Peyer's patch (tissue), 4 donors: Measurements from ENCODE around the gene NDC1.

Experiments
- POLR2A ChIP-seq, 2 donors: fragments of 450-650 bp; IDR thresholded peaks; one replicate each; pipeline ENCODE4 v1.5.1; 2017; ENCODE audit warnings: antibody characterized with exemption in 2 of 2, mild to moderate bottlenecking in 2 of 2, moderate library complexity in 2 of 2
- TF ChIP-seq, protein P1 (sequence below), 6 experiments: fragments of 450-650 bp in 4 of 6; fragments of 200-600 bp in 2 of 6; sonication (generic) in 1 of 6; IDR thresholded peaks; one replicate each; pipeline ENCODE4 v1.5.1; 2017 to 2019; ENCODE audit warnings: antibody characterized with exemption in 6 of 6, mild to moderate bottlenecking in 3 of 6, moderate library complexity in 1 of 6

DNA sequence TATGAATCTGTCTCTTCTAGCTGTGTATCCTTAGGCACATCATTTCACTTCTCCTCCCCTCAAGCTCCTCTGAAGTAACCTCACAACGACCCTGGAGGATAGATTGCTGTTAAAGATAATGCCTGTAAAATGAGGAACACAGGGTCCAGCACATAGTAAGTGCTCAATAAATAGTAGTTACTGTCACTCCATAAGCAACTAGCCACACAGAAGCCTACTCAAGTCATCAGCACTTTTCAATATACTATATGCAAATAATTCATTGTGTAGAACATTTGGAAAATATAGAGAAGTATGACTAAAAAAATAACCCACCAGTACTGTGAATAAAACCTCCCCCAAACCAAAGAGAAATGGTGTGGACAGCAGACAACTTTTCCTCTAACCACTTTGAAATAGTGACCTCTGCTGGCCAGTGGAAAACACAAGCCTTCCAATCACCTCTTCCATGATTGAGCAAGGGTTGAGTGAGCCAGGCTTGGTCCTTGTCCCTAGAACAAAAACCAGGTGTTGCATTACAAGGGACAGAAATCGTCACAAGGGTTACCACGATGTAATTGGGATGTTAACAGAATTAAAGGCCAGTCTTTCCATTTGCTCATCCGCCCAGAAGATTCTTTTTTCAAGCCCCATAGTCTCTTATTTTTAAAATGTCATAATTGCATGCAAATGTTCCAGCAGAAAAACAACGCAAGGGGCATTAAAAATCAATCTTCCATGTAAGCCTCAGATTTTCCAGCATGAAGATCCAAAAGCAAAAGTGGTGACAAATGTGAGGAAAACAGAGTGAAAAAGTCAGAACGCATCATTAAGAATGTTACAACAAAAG is 83.4 kb downstream of the NDC1 start:
- TF ChIP-seq, protein P1, sequence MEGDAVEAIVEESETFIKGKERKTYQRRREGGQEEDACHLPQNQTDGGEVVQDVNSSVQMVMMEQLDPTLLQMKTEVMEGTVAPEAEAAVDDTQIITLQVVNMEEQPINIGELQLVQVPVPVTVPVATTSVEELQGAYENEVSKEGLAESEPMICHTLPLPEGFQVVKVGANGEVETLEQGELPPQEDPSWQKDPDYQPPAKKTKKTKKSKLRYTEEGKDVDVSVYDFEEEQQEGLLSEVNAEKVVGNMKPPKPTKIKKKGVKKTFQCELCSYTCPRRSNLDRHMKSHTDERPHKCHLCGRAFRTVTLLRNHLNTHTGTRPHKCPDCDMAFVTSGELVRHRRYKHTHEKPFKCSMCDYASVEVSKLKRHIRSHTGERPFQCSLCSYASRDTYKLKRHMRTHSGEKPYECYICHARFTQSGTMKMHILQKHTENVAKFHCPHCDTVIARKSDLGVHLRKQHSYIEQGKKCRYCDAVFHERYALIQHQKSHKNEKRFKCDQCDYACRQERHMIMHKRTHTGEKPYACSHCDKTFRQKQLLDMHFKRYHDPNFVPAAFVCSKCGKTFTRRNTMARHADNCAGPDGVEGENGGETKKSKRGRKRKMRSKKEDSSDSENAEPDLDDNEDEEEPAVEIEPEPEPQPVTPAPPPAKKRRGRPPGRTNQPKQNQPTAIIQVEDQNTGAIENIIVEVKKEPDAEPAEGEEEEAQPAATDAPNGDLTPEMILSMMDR (IDR thresholded peaks at IDR 0.05), result peak in 4 of 6 experiments; percentile 54 to 71 (median 64)
- no peak for TF ChIP-seq POLR2A (IDR thresholded peaks at IDR 0.05)
